ENCODE measurements around the gene IL1RL1.

IL1RL1 gene

GRCh38 chr2:102310964-102311640 is at the start of gene IL1RL1:
TSS of gene IL1RL1 (plus strand) at chr2:102311563. CDS start at chr2:102338265, 26,702 bp downstream.
- DNase-seq = no peak

GRCh38 chr2:102262216-102263129 is 48.9 kb upstream of the IL1RL1 start:
- no peak for DNase-seq

- no peak for DNase-seq
These were observed 46.4 kb upstream of the IL1RL1 start for GRCh38 chr2:102264952-102265351.

- DNase-seq = no peak
These were observed 45.2 kb upstream of the IL1RL1 start for GRCh38 chr2:102266204-102266603.

GRCh38 chr2:102267774-102268173 is 43.6 kb upstream of the IL1RL1 start:
- no peak for DNase-seq

GRCh38 chr2:102268510-102269199 is 42.7 kb upstream of the IL1RL1 start:
- DNase-seq = no peak

GRCh38 chr2:102269200-102269524 is 42.2 kb upstream of the IL1RL1 start:
- no peak for DNase-seq

- DNase-seq = no peak
These were observed 39.5 kb upstream of the IL1RL1 start for GRCh38 chr2:102271844-102272243.

GRCh38 chr2:102273619-102274211 is 37.6 kb upstream of the IL1RL1 start:
- DNase-seq = no peak

GRCh38 chr2:102276549-102277201 is 34.7 kb upstream of the IL1RL1 start:
- no peak for DNase-seq

GRCh38 chr2:102277202-102277700 is 34.1 kb upstream of the IL1RL1 start:
- no peak for DNase-seq

GRCh38 chr2:102278720-102279390 is 32.5 kb upstream of the IL1RL1 start:
- no peak for DNase-seq

- DNase-seq = no peak
These were observed 32.0 kb upstream of the IL1RL1 start for GRCh38 chr2:102279391-102279735.

GRCh38 chr2:102282678-102283091 is 28.7 kb upstream of the IL1RL1 start:
- DNase-seq = no peak

GRCh38 chr2:102283996-102284395 is 27.4 kb upstream of the IL1RL1 start:
- DNase-seq = no peak

- no peak for DNase-seq
These were observed 26.8 kb upstream of the IL1RL1 start for GRCh38 chr2:102284611-102285010.

- no peak for DNase-seq
These were observed 26.0 kb upstream of the IL1RL1 start for GRCh38 chr2:102285368-102285767.

- DNase-seq = no peak
These were observed 25.3 kb upstream of the IL1RL1 start for GRCh38 chr2:102286041-102286440.

GRCh38 chr2:102289129-102289528 is 22.2 kb upstream of the IL1RL1 start:
- no peak for DNase-seq

GRCh38 chr2:102290594-102290993 is 20.8 kb upstream of the IL1RL1 start:
- no peak for DNase-seq

- no peak for DNase-seq
These were observed 19.9 kb upstream of the IL1RL1 start for GRCh38 chr2:102291319-102292075.

Measured in NCI-H1694 (cell line).